ENCODE data around the gene ZNF485. TPM values are rescaled to one million over a fixed set of nuclear protein-coding genes. Genes with fewer than 3 reads are reported as not detected.
A peak's percentile ranks its signal among the peaks of the same experiment; 100 is the strongest.

The ZNF485 gene
- total RNA-seq, 1 experiment from 2014 or later, result 1.2 TPM

DNA sequence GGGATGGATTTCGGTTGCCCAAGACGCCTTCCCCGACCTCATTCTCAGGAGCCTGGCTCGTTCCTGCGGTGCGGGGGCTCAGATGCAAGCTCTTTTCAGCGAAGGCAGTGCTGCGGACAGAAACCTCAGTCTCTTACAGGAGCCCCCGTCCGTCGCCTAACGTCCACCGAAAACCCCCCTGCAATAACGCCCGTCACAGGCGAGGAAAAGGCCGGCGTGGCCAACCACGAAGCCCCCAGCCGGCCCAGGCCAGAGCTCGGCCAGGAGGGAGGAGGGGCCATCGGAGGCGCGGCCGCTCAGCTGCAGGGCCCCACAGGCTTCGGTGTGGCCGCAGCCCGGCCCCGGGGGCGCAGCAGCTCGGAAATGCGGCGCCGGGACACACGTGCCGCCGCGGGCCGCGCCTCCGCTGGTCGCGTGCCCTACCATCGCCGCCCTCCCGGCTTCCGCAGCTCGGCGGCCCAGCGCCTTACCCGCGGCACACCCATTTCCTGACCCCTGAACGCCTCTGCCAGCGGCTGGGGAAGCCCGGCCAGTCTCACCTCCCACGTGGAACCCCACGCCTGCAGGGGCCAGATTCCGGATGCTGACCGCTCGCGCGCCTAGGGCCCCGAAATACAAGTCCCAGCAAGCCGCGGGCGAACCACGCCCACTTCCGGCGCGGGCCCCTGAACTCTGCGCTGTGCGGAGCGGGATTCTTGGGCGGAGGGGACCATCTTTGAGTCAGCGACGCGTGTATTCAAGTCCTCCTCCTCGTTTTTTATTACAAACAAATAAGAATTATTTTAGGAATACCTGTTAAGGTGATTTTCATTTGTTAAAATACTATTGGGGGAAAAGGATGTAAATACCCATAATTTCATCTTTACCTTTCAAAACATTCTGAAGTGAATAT lies 32.0 kb upstream of the ZNF485 start, which contains the start of gene ZNF239:
Gene ZNF239 (minus strand): TSS at position 616 of the 892 bp plus-strand sequence. CDS start 16,537 bp downstream, outside the sequence.
- Histone ChIP-seq H3K9me2 (replicated peaks; ENCODE audit: low read length) (no peaks in the 10 kb centered on the region), H4K20me1 (ENCODE audit: low read length) (no peaks in the 10 kb centered on the region), H3K36me3 (ENCODE audit: low read depth, low read length) (peaks cover 9% of the 10 kb centered on the region; the same call in 1 of the 2 replicates), H3K4me1 (ENCODE audit: insufficient read depth, low read length) (peaks cover 19% of the 10 kb centered on the region), H3K9ac (ENCODE audit: low read length) (peak within 1 kb of the TSS; percentile 64), H3K9me3 (ENCODE audit: low read length) (no peaks in the 10 kb centered on the region), H3K4me3 (ENCODE audit: low read length) (peak within 1 kb of the TSS; percentile 73), H3K4me2 (ENCODE audit: low read length) (peak within 1 kb of the TSS; percentile 98), H2AFZ (ENCODE audit: low read length) (peak within 1 kb of the TSS; percentile 84), H3K27ac (ENCODE audit: low read length) (peak within 1 kb of the TSS; percentile 25; the same call in 1 of the 2 replicates), H3F3A (ENCODE audit: low read length, unreplicated experiment) (no peaks in the 10 kb centered on the region), H3K79me2 (ENCODE audit: low read length) (peaks cover 7% of the 10 kb centered on the region), H3K27me3 (ENCODE audit: low read length) (no peaks in the 10 kb centered on the region)
- peak; percentile 86 for DNase-seq
- intact Hi-C loops (cut with micrococcal nuclease), result loop anchor here (1.0 to 2.0 kb wide), 2 partner anchors 32 to 75 kb away; partner anchors contain the start of genes ZNF32 and ZNF485
- ATAC-seq, result peak; percentile 93
- peak; percentile 82 for TF ChIP-seq EZH2phosphoT487 (IDR thresholded peaks at IDR 0.05; ENCODE audit: borderline replicate concordance, low read length)
- no peak for TF ChIP-seq EZH2 (IDR thresholded peaks at IDR 0.05; ENCODE audit: low read length, unreplicated experiment)
- BruUV-seq (replicated peaks), result no TSS peak
- ChIA-PET CTCF (no interaction called here), POLR2A (ENCODE audit: unreplicated experiment) (no interaction called here)

DNA sequence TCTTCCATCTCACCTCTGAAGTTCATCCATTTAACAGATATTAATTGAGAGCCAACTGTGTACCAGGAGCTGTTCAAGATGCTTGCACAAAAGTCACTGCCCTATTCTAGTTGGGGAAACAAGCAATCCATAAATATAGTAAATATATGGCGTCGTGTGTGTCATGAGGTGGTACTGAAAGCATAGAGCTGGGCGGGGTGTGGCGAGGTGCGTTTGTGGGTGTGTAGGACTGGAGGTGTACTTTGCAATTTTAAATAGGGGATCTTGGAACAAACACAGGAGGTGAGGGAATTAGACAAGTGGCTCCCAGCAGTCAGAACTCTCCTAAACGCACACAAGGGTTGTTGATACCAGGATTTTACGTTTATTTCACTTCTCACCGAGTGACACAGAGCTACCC lies 31.3 kb upstream of the ZNF485 start:
- peak overlapping the region; percentile 73 for H3K4me3 ChIP-seq (ENCODE audit: low read length)
- H3K27ac ChIP-seq (ENCODE audit: low read length), result no peak overlapping the region
- no peaks in the 10 kb centered on the region for H3K9me2 ChIP-seq (replicated peaks; ENCODE audit: low read length)
- H2AFZ ChIP-seq (ENCODE audit: low read length), result peak overlapping the region; percentile 84
- intact Hi-C loops (cut with micrococcal nuclease), result loop anchor here (1.0 to 2.0 kb wide), 2 partner anchors 31 to 74 kb away; partner anchors contain the start of genes ZNF32 and ZNF485
- BruUV-seq (replicated peaks), result TSS peak; percentile 37
- ATAC-seq (no peak), DNase-seq (no peak)
- H3K9ac ChIP-seq (ENCODE audit: low read length), result peak overlapping the region; percentile 64; the same call in 1 of the 2 replicates
- H3K9me3 ChIP-seq (ENCODE audit: low read length), result peaks cover 3% of the 10 kb centered on the region; the same call in 1 of the 2 replicates
- H4K20me1 ChIP-seq (ENCODE audit: low read length), result no peaks in the 10 kb centered on the region
- H3F3A ChIP-seq (ENCODE audit: low read length, unreplicated experiment), result no peaks in the 10 kb centered on the region
- peak overlapping the region; percentile 98 for H3K4me2 ChIP-seq (ENCODE audit: low read length)
- ChIA-PET POLR2A (ENCODE audit: unreplicated experiment) (no interaction called here), CTCF (no interaction called here)
- peaks cover 19% of the 10 kb centered on the region for H3K4me1 ChIP-seq (ENCODE audit: insufficient read depth, low read length)
- TF ChIP-seq EZH2 (IDR thresholded peaks at IDR 0.05; ENCODE audit: low read length, unreplicated experiment), result no peak
- TF ChIP-seq, protein P1, sequence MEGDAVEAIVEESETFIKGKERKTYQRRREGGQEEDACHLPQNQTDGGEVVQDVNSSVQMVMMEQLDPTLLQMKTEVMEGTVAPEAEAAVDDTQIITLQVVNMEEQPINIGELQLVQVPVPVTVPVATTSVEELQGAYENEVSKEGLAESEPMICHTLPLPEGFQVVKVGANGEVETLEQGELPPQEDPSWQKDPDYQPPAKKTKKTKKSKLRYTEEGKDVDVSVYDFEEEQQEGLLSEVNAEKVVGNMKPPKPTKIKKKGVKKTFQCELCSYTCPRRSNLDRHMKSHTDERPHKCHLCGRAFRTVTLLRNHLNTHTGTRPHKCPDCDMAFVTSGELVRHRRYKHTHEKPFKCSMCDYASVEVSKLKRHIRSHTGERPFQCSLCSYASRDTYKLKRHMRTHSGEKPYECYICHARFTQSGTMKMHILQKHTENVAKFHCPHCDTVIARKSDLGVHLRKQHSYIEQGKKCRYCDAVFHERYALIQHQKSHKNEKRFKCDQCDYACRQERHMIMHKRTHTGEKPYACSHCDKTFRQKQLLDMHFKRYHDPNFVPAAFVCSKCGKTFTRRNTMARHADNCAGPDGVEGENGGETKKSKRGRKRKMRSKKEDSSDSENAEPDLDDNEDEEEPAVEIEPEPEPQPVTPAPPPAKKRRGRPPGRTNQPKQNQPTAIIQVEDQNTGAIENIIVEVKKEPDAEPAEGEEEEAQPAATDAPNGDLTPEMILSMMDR (conservative IDR thresholded peaks at IDR 0.05; ENCODE audit: low read depth, low read length), result no peak
- no peak for TF ChIP-seq EZH2phosphoT487 (IDR thresholded peaks at IDR 0.05; ENCODE audit: borderline replicate concordance, low read length)
- peaks cover 6% of the 10 kb centered on the region; the same call in 1 of the 2 replicates for H3K36me3 ChIP-seq (ENCODE audit: low read depth, low read length)
- H3K27me3 ChIP-seq (ENCODE audit: low read length), result no peaks in the 10 kb centered on the region
- H3K79me2 ChIP-seq (ENCODE audit: low read length), result peaks cover 7% of the 10 kb centered on the region

DNA sequence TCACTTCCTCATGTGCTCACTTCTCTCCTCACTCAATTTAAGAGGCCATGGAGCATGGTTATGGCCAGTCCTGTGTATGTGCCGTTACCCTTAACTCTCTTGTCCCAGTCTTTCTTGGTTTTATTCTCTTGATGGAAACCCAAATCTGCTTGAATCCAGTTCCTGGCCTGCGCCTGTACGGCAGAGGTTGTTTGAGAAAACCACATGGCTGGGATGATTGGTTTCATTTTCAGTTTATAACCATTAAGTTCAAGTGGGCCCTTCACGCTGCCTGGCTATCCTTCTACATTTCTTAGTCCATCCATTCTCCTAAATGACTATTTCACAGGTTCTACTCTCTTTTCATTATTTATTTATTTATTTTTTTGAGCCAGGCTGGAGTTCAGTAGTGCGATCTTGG lies 30.2 kb upstream of the ZNF485 start:
- intact Hi-C loops (cut with micrococcal nuclease), result no loop called here
- Histone ChIP-seq H3K36me3 (ENCODE audit: low read depth, low read length) (peaks cover 1% of the 10 kb centered on the region; the same call in 1 of the 2 replicates), H3K4me2 (ENCODE audit: low read length) (no peak overlapping the region), H3K79me2 (ENCODE audit: low read length) (peaks cover 7% of the 10 kb centered on the region), H4K20me1 (ENCODE audit: low read length) (no peaks in the 10 kb centered on the region), H3K27ac (ENCODE audit: low read length) (no peak overlapping the region), H3K9me2 (replicated peaks; ENCODE audit: low read length) (no peaks in the 10 kb centered on the region), H2AFZ (ENCODE audit: low read length) (no peak overlapping the region), H3K4me3 (ENCODE audit: low read length) (no peak overlapping the region), H3F3A (ENCODE audit: low read length, unreplicated experiment) (no peaks in the 10 kb centered on the region), H3K4me1 (ENCODE audit: insufficient read depth, low read length) (peaks cover 19% of the 10 kb centered on the region), H3K9ac (ENCODE audit: low read length) (no peak overlapping the region), H3K9me3 (ENCODE audit: low read length) (peaks cover 4% of the 10 kb centered on the region; the same call in 1 of the 2 replicates), H3K27me3 (ENCODE audit: low read length) (no peaks in the 10 kb centered on the region)
- TF ChIP-seq EZH2 (IDR thresholded peaks at IDR 0.05; ENCODE audit: low read length, unreplicated experiment) (no peak), EZH2phosphoT487 (IDR thresholded peaks at IDR 0.05; ENCODE audit: borderline replicate concordance, low read length) (no peak)
- TF ChIP-seq, protein P1 (conservative IDR thresholded peaks at IDR 0.05; ENCODE audit: low read depth, low read length), result no peak
- BruUV-seq (replicated peaks), result no TSS peak
- ChIA-PET POLR2A (ENCODE audit: unreplicated experiment) (no interaction called here), CTCF (no interaction called here)
- no peak for DNase-seq
- no peak for ATAC-seq

Data from PC-3 (cell line).